Nephron (organoid): ENCODE results near the gene ADAT1.

Experiments
- H3K27ac Mint-ChIP-seq, 3 experiments: 2 replicates each; pipeline ENCODE4 v1.8.0; 2020; ENCODE audit warnings: mixed read lengths in 3 of 3, mild to moderate bottlenecking in 2 of 3, moderate library complexity in 1 of 3
- H3K27me3 Mint-ChIP-seq: 2 replicates; pipeline ENCODE4 v1.8.0; 2021; ENCODE audit warnings: low read depth, mild to moderate bottlenecking, moderate library complexity, mixed read lengths
- H3K36me3 Mint-ChIP-seq: 2 replicates; pipeline ENCODE4 v1.8.0; 2020; ENCODE audit warnings: low read depth, mixed read lengths
- H3K4me1 Mint-ChIP-seq: 2 replicates; pipeline ENCODE4 v1.8.0; 2020; ENCODE audit warnings: mixed read lengths
- H3K4me3 Mint-ChIP-seq, 3 experiments: 2 replicates each; pipeline ENCODE4 v1.8.0; 2020; ENCODE audit warnings: mild to moderate bottlenecking in 3 of 3, mixed read lengths in 3 of 3, moderate library complexity in 2 of 3
- H3K9me3 Mint-ChIP-seq: 2 replicates; pipeline ENCODE4 v1.8.0; 2020; ENCODE audit warnings: mixed read lengths
- CTCF ChIP-seq, 3 experiments: fragments of 200-600 bp; sonication (generic); IDR thresholded peaks; one replicate each; pipeline ENCODE4 v1.5.0; 2021; ENCODE audit warnings: antibody characterized with exemption in 3 of 3; ENCODE audit not compliant: unreplicated experiment in 3 of 3

ADAT1 gene

DNA sequence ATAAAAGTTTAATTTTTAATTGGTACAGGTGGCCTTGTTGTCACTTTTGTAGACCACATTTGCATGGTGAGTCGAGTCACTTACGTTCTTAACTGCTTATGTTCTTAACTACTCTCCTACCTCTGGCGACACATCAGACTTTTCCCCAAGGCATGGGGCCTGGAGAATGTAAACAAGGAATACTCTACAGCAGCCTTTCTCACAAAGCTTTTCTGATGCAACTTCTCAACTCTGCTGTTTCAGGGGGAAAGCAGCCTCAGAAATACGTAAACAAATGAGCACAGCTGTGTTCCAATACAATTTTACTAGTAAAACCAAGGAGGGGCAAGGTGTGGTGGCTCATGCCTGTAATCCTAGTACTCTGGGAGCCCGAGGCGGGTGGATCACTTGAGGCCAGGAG is 17.5 kb upstream of the ADAT1 start:
- TF ChIP-seq CTCF (IDR thresholded peaks at IDR 0.05; ENCODE audit: unreplicated experiment in 3 of 3) = no peak
- peaks cover 8% of the 10 kb centered on the region for H3K4me1 Mint-ChIP-seq
- peak overlapping the region in 1 of 3 experiments; percentile 56 for H3K27ac Mint-ChIP-seq
- no peak overlapping the region for H3K4me3 Mint-ChIP-seq
- H3K27me3 Mint-ChIP-seq = no peaks in the 10 kb centered on the region
- peaks cover 75% of the 10 kb centered on the region for H3K36me3 Mint-ChIP-seq
- H3K9me3 Mint-ChIP-seq = no peaks in the 10 kb centered on the region

DNA sequence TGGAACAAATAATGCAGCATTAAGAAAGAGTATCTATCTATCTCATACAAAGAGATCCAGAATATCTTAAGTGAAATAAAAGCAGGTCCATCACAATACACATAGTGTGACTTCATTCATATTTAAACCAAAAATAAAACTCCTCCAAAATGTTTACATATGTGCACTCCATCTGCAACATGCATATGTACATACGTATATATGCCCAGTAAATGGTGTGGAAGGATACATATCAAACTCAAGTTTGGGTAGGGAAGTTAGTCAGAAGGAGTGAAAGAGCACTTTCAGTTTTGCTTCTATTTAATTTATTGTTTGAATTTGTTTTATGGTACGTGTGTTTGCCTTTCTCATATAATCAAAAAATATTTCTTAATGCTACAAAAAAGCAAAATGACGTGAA is 12.0 kb upstream of the ADAT1 start:
- H3K27me3 Mint-ChIP-seq = no peaks in the 10 kb centered on the region
- H3K27ac Mint-ChIP-seq = no peak overlapping the region
- H3K36me3 Mint-ChIP-seq = peaks cover 79% of the 10 kb centered on the region
- H3K4me3 Mint-ChIP-seq = no peak overlapping the region
- no peaks in the 10 kb centered on the region for H3K4me1 Mint-ChIP-seq
- H3K9me3 Mint-ChIP-seq = no peaks in the 10 kb centered on the region
- TF ChIP-seq CTCF (IDR thresholded peaks at IDR 0.05; ENCODE audit: unreplicated experiment in 3 of 3) = no peak

DNA sequence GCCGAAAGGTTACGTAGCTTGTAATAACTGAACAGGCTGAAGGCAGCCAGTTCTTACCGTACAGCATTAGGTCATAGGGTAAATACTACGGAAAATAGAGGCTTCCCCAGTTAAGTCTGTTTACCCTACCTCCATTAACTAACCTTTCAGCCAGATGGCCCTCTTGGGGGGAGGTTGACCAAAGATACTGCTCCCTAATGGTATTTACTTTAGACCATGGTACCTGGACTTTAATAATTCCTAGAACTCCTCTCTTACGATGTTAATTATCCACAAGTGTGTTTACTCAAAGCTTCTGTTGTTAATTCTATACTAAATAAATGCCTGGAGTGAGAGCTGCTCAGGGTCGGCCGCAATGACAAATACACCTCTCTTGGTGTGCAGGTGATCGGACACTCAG is 9.8 kb upstream of the ADAT1 start:
- peaks cover 85% of the 10 kb centered on the region for H3K36me3 Mint-ChIP-seq
- H3K4me3 Mint-ChIP-seq = no peak overlapping the region
- H3K9me3 Mint-ChIP-seq = no peaks in the 10 kb centered on the region
- no peak overlapping the region for H3K27ac Mint-ChIP-seq
- H3K4me1 Mint-ChIP-seq = no peaks in the 10 kb centered on the region
- no peak for TF ChIP-seq CTCF (IDR thresholded peaks at IDR 0.05; ENCODE audit: unreplicated experiment in 3 of 3)
- H3K27me3 Mint-ChIP-seq = no peaks in the 10 kb centered on the region

DNA sequence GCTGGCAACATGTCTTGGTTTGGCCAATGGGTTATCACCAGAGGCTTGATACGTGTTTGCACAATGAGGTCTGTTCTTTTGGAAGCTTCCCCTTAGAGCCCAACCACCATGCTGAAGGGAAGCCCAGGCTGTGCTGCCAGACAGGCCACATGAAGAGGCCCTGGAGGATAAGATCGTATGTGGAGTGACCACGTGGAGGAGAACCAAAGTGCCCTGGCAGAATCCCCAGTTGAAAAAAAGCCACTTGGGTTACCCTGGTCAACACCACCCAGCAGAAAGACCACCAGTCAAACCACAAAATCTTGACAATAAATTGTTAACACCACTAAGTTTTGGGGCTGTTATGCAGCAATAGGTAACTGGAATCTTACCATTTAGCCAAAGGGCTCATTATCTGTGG is 7.0 kb upstream of the ADAT1 start:
- H3K36me3 Mint-ChIP-seq = peaks cover 80% of the 10 kb centered on the region
- H3K27me3 Mint-ChIP-seq = no peaks in the 10 kb centered on the region
- H3K27ac Mint-ChIP-seq = no peak overlapping the region
- no peaks in the 10 kb centered on the region for H3K9me3 Mint-ChIP-seq
- no peak for TF ChIP-seq CTCF (IDR thresholded peaks at IDR 0.05; ENCODE audit: unreplicated experiment in 3 of 3)
- no peak overlapping the region for H3K4me3 Mint-ChIP-seq
- H3K4me1 Mint-ChIP-seq = no peaks in the 10 kb centered on the region

GRCh38 chr16:75629132-75629531 is 6.1 kb upstream of the ADAT1 start:
- TF ChIP-seq CTCF (IDR thresholded peaks at IDR 0.05; ENCODE audit: unreplicated experiment in 3 of 3) = no peak
- Mint-ChIP-seq H3K36me3 (peaks cover 75% of the 10 kb centered on the region), H3K9me3 (no peaks in the 10 kb centered on the region), H3K27ac (no peak overlapping the region), H3K27me3 (no peaks in the 10 kb centered on the region), H3K4me1 (no peaks in the 10 kb centered on the region), H3K4me3 (no peak overlapping the region)

DNA sequence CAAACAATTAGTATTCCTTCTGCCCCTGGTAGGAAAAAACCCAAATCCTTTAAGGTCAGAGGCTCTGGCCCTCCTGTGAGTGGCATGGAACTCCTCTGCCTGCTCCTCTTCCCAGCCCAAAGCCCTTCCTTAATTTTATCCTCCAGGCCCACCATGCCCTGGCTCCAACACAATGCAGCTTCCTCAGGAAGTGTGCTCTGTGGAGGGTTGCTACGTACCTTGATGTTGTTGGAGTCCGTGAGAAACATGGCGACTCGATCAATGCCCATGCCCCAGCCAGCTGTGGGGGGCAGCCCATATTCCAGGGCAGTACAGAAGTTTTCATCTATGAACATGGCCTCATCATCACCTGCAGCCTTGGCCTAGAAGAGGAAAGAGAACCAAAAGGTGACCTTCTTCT is 5.3 kb upstream of the ADAT1 start:
- H3K27me3 Mint-ChIP-seq = no peaks in the 10 kb centered on the region
- H3K27ac Mint-ChIP-seq = peak overlapping the region in 1 of 3 experiments; percentile 50
- peaks cover 69% of the 10 kb centered on the region for H3K36me3 Mint-ChIP-seq
- no peak for TF ChIP-seq CTCF (IDR thresholded peaks at IDR 0.05; ENCODE audit: unreplicated experiment in 3 of 3)
- no peaks in the 10 kb centered on the region for H3K9me3 Mint-ChIP-seq
- no peaks in the 10 kb centered on the region for H3K4me1 Mint-ChIP-seq
- H3K4me3 Mint-ChIP-seq = no peak overlapping the region
